Measurements from ENCODE around the gene HNRNPDL. TPM values are rescaled to one million over a fixed set of nuclear protein-coding genes. Genes with fewer than 3 reads are reported as not detected.

Gene HNRNPDL
- total and polyA plus RNA-seq, 2 of the 13 experiments (the other 11 are each of a cell fraction or from before 2014, with no cell fraction given), result 167 to 414 TPM

GRCh38 chr4:82434949-82435348 lies 4.7 kb upstream of the HNRNPDL start (continued):
- TF ChIP-seq KDM2A (CRISPR knock-in tag; IDR thresholded peaks at IDR 0.05; ENCODE audit: borderline replicate concordance, low read depth) (peak; percentile 38; the same call in 1 of the 2 replicates), KLF9 (CRISPR knock-in tag; IDR thresholded peaks at IDR 0.05; ENCODE audit: low read depth) (no peak), ERF (CRISPR knock-in tag; IDR thresholded peaks at IDR 0.05) (0 out of 2 replicates have a peak, but pooled peaks have one; percentile 55), EZH2 (conservative IDR thresholded peaks at IDR 0.05; ENCODE audit: low read depth, low read length) (no peak), CBX1 (IDR thresholded peaks at IDR 0.05; ENCODE audit: low read depth) (peak; percentile 36), ZSCAN29 (CRISPR knock-in tag; conservative IDR thresholded peaks at IDR 0.05) (no peak), PTBP1 (IDR thresholded peaks at IDR 0.05; ENCODE audit: low read depth, low read length, poor library complexity, severe bottlenecking) (no peak), ZNF547 (CRISPR knock-in tag; IDR thresholded peaks at IDR 0.05) (no peak), CREBL2 (CRISPR knock-in tag; IDR thresholded peaks at IDR 0.05; ENCODE audit: borderline replicate concordance) (no peak), RARA (CRISPR knock-in tag; IDR thresholded peaks at IDR 0.05) (peak; percentile 72), HHEX (CRISPR knock-in tag; IDR thresholded peaks at IDR 0.05) (no peak), KDM1A (CRISPR knock-in tag; IDR thresholded peaks at IDR 0.05) (0 out of 2 replicates have a peak, but pooled peaks have one; percentile 28), NFATC3 (CRISPR knock-in tag; IDR thresholded peaks at IDR 0.05) (no peak), ZNF569 (CRISPR knock-in tag; IDR thresholded peaks at IDR 0.05; ENCODE audit: borderline replicate concordance) (no peak), HNF4G (IDR thresholded peaks at IDR 0.05; ENCODE audit: borderline replicate concordance, low read depth, low read length) (no peak), HNF4G (CRISPR knock-in tag; IDR thresholded peaks at IDR 0.05; ENCODE audit: borderline replicate concordance, low read depth) (no peak)
- TF ChIP-seq, protein P1, sequence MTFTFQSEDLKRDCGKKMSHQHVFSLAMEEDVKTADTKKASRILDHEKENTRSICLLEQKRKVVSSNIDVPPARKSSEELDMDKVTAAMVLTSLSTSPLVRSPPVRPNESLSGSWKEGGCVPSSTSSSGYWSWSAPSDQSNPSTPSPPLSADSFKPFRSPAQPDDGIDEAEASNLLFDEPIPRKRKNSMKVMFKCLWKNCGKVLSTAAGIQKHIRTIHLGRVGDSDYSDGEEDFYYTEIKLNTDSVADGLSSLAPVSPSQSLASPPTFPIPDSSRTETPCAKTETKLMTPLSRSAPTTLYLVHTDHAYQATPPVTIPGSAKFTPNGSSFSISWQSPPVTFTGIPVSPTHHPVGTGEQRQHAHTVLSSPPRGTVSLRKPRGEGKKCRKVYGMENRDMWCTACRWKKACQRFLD (CRISPR knock-in tag; IDR thresholded peaks at IDR 0.05; ENCODE audit: borderline replicate concordance), result no peak
- TF ChIP-seq, protein P2, sequence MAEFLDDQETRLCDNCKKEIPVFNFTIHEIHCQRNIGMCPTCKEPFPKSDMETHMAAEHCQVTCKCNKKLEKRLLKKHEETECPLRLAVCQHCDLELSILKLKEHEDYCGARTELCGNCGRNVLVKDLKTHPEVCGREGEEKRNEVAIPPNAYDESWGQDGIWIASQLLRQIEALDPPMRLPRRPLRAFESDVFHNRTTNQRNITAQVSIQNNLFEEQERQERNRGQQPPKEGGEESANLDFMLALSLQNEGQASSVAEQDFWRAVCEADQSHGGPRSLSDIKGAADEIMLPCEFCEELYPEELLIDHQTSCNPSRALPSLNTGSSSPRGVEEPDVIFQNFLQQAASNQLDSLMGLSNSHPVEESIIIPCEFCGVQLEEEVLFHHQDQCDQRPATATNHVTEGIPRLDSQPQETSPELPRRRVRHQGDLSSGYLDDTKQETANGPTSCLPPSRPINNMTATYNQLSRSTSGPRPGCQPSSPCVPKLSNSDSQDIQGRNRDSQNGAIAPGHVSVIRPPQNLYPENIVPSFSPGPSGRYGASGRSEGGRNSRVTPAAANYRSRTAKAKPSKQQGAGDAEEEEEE (CRISPR knock-in tag; IDR thresholded peaks at IDR 0.05; ENCODE audit: borderline replicate concordance), result no peak
- TF ChIP-seq, protein P3, sequence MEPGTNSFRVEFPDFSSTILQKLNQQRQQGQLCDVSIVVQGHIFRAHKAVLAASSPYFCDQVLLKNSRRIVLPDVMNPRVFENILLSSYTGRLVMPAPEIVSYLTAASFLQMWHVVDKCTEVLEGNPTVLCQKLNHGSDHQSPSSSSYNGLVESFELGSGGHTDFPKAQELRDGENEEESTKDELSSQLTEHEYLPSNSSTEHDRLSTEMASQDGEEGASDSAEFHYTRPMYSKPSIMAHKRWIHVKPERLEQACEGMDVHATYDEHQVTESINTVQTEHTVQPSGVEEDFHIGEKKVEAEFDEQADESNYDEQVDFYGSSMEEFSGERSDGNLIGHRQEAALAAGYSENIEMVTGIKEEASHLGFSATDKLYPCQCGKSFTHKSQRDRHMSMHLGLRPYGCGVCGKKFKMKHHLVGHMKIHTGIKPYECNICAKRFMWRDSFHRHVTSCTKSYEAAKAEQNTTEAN (CRISPR knock-in tag; conservative IDR thresholded peaks at IDR 0.05), result no peak
- TF ChIP-seq, protein P4, sequence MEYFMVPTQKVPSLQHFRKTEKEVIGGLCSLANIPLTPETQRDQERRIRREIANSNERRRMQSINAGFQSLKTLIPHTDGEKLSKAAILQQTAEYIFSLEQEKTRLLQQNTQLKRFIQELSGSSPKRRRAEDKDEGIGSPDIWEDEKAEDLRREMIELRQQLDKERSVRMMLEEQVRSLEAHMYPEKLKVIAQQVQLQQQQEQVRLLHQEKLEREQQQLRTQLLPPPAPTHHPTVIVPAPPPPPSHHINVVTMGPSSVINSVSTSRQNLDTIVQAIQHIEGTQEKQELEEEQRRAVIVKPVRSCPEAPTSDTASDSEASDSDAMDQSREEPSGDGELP (IDR thresholded peaks at IDR 0.05; ENCODE audit: borderline replicate concordance, low read depth), result no peak
- TF ChIP-seq, protein P5, sequence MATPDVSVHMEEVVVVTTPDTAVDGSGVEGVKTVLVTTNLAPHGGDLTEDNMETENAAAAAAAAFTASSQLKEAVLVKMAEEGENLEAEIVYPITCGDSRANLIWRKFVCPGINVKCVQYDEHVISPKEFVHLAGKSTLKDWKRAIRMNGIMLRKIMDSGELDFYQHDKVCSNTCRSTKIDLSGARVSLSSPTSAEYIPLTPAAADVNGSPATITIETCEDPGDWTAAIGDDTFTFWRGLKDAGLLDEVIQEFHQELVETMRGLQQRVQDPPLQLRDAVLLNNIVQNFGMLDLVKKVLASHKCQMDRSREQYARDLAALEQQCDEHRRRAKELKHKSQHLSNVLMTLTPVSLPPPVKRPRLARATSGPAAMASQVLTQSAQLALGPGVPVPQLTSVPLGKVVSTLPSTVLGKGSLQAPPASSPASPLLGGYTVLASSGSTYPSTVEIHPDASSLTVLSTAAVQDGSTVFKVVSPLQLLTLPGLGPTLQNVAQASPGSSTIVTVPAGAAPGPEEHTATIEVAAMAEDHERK (CRISPR knock-in tag; IDR thresholded peaks at IDR 0.05; ENCODE audit: low read depth), result no peak
- TF ChIP-seq, protein P6, sequence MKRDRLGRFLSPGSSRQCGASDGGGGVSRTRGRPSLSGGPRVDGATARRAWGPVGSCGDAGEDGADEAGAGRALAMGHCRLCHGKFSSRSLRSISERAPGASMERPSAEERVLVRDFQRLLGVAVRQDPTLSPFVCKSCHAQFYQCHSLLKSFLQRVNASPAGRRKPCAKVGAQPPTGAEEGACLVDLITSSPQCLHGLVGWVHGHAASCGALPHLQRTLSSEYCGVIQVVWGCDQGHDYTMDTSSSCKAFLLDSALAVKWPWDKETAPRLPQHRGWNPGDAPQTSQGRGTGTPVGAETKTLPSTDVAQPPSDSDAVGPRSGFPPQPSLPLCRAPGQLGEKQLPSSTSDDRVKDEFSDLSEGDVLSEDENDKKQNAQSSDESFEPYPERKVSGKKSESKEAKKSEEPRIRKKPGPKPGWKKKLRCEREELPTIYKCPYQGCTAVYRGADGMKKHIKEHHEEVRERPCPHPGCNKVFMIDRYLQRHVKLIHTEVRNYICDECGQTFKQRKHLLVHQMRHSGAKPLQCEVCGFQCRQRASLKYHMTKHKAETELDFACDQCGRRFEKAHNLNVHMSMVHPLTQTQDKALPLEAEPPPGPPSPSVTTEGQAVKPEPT (CRISPR knock-in tag; IDR thresholded peaks at IDR 0.05; ENCODE audit: low read depth), result no peak
